T-helper 2 cell treated with Interferon-gamma antibody and Interleukin-4, amounts not matched to agents 5 μg/mL and 100 μg/mL, for 36 hours (primary cell): ENCODE results near the gene DDX5.

ENCODE experiments used
- DNase-seq: peaks from one replicate; pipeline ENCODE4 v3.0.0; 2021; ENCODE audit warnings: low spot score
- H3K27ac Mint-ChIP-seq: one replicate; pipeline ENCODE4 v1.8.0; 2021; ENCODE audit warnings: mild to moderate bottlenecking, mixed read lengths
- H3K27me3 Mint-ChIP-seq: one replicate; pipeline ENCODE4 v1.8.0; 2021; ENCODE audit warnings: low read depth, mixed read lengths
- H3K36me3 Mint-ChIP-seq: one replicate; pipeline ENCODE4 v1.8.0; 2021; ENCODE audit warnings: low read depth, mixed read lengths
- H3K4me1 Mint-ChIP-seq: one replicate; pipeline ENCODE4 v1.8.0; 2021; ENCODE audit warnings: low read depth, mixed read lengths
- H3K4me3 Mint-ChIP-seq: one replicate; pipeline ENCODE4 v1.8.0; 2022; ENCODE audit warnings: mild to moderate bottlenecking, moderate library complexity, mixed read lengths
- H3K9me3 Mint-ChIP-seq: one replicate; pipeline ENCODE4 v1.8.0; 2021; ENCODE audit warnings: mixed read lengths

DDX5 gene

DNA sequence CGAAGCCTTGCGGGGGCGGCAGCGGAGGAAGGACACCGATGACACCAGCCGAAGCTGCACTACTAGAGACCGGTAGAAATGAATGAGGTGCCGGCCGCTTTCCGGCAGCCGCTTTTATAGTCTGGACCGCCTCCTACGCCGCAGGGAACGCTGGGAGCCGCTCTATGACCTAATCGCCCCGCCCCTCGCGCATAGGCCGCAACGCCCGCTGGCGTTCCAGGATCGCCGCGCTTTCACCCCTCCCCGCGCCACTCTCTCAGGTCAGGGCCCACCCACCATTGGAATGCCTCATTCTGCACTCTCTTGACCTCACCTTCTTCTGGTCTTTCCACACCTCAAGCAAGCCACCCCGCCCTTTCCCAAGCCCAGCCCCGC, at the start of gene DDX5:
TSS of gene DDX5 (minus strand) at position 89 of the 375 bp plus-strand sequence. CDS start 170 bp downstream, outside the sequence.
- DNase-seq = peak; percentile 97
- Mint-ChIP-seq H3K36me3 (peaks cover 70% of the 10 kb centered on the region), H3K9me3 (no peaks in the 10 kb centered on the region), H3K27ac (peak within 1 kb of the TSS; percentile 99), H3K4me3 (peak within 1 kb of the TSS; percentile 96), H3K27me3 (peaks cover 8% of the 10 kb centered on the region), H3K4me1 (peaks cover 44% of the 10 kb centered on the region)

DNA sequence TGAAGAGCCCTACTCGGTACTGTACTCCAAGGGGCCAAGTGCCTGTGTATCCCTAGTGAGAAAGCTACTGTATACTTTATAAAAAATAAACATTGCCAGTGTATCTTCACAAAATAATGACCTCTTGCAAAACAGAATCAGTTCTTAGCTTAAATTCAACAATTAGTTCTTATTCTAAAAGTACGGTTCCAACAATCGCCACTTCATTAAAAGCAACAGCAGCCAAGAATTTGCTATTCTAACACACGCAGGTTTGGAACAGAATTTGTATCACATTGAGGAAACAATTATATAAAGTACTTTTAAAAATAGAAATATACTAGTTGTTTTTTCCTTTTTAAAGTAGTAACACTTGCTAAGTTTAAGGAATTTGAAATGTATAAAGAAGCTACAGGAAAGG, 49.2 kb upstream of the DDX5 start:
- no peak for DNase-seq
- Mint-ChIP-seq H3K4me3 (no peak overlapping the region), H3K9me3 (no peaks in the 10 kb centered on the region), H3K4me1 (no peaks in the 10 kb centered on the region), H3K27me3 (no peaks in the 10 kb centered on the region), H3K27ac (no peak overlapping the region), H3K36me3 (peaks cover 29% of the 10 kb centered on the region)

DNA sequence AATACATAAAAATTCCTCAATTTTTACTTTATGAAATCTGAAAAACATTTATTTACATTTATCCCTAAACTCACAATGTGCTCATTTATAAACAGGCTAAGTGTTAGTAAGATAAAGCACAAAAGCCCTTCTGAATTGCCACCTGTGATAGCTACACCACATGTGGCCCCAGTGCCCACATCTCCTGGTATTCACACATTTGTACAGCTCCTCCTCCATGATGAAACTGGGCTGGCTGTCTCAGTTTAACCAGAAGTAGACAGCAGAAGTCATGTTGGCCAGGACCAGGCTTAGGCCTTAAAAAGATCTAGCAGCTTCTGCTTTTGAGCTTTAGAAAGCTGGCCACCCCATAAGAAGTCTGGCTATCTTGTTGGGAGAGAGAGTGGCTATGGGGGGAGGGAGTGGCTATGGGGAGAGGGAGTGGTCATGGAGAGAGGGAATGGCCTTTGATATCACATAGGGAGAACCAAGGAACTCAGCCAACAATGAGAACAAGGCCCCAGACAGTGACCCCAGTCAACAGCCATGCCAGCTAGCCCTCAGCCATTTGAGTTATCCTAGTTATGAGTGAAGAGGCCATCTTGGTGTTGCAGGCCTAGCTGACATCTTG, 48.0 kb upstream of the DDX5 start:
- no peak for DNase-seq
- no peaks in the 10 kb centered on the region for H3K9me3 Mint-ChIP-seq
- H3K36me3 Mint-ChIP-seq = peaks cover 33% of the 10 kb centered on the region
- H3K4me3 Mint-ChIP-seq = no peak overlapping the region
- no peak overlapping the region for H3K27ac Mint-ChIP-seq
- H3K4me1 Mint-ChIP-seq = no peaks in the 10 kb centered on the region
- no peaks in the 10 kb centered on the region for H3K27me3 Mint-ChIP-seq

DNA sequence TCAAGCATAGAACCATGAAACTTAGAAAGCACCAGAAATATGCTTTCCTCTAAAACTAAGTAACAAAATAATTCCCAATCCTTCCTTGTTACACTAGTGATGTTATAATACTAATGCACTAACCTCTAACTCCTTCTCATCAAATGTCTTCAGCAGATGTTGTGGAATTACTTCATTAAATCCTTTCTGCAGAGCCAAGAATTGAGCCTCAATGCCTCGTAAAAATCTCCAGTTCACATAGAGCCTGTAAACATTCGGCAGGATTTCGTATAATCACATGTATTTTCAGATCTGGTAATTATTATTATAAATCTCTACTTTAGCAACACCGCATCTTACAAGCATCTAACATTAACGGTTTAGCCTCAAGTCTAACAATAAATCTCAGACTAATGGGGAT, 45.4 kb upstream of the DDX5 start:
- H3K27ac Mint-ChIP-seq = no peak overlapping the region
- H3K4me3 Mint-ChIP-seq = no peak overlapping the region
- DNase-seq = no peak
- peaks cover 36% of the 10 kb centered on the region for H3K36me3 Mint-ChIP-seq
- H3K4me1 Mint-ChIP-seq = no peaks in the 10 kb centered on the region
- no peaks in the 10 kb centered on the region for H3K9me3 Mint-ChIP-seq
- H3K27me3 Mint-ChIP-seq = no peaks in the 10 kb centered on the region

DNA sequence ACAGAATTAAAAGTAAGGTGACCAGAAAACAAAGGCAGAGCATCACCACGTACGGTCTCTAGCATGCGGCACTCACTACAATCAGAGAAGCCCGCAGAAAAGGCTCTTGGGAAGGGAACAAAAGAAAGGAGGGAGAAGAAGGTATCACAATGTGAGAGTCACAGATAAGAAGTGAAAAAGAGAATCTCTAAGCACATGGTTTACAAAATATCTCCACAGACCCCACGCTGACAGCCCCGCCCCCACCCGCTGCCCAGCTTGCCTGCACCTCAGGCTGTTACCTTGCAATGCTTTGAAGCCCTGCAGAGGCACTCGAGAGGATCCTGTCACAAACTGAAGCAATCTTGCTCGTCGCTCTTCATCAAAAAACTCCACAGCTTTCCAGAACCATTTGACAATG, 41.2 kb upstream of the DDX5 start:
- H3K4me3 Mint-ChIP-seq = no peak overlapping the region
- no peaks in the 10 kb centered on the region for H3K9me3 Mint-ChIP-seq

DNA sequence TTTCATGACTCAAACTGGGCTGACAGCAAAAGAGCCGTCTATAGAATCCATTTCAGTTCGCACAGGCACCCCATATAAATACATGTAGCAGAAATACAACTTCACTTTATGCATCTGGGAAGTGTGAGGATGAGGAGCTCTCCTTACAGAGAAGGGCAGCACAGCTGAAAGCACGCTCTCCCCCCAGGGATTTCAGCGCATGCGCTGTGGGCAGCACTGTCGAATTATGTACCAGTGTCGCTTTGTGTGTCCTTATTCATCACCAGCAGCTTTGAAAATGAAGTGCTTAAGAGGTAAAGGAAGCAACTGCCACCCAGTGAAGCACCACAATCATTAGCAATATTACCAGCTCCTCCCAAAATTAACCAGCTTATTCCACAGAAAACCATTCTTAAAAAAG, 40.6 kb upstream of the DDX5 start:
- Mint-ChIP-seq H3K36me3 (peaks cover 24% of the 10 kb centered on the region), H3K4me1 (no peaks in the 10 kb centered on the region), H3K9me3 (no peaks in the 10 kb centered on the region), H3K27ac (no peak overlapping the region), H3K4me3 (no peak overlapping the region), H3K27me3 (no peaks in the 10 kb centered on the region)
- DNase-seq = no peak

More for the DNA sequence above, 41.2 kb upstream of the DDX5 start:
- H3K27ac Mint-ChIP-seq = no peak overlapping the region
- no peaks in the 10 kb centered on the region for H3K27me3 Mint-ChIP-seq
- no peak for DNase-seq
- H3K36me3 Mint-ChIP-seq = peaks cover 21% of the 10 kb centered on the region
- no peaks in the 10 kb centered on the region for H3K4me1 Mint-ChIP-seq

DNA sequence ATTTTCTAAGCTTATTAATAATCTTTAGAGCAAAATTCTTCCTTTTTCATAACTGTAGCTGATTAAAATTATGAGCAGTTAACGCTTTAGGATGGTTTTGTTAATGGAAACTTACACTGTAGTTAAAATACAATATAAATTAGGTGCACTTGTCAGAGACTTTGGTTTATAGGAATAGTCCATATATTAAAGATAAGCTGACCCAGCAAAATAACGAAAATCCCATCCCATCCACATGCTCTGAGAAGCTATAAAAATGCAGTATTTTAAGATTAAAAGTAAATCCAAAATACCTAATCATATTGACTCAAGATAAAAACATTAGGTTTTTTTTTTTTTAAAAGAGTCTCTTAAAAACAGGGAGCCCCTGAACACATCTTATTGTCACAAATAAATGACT, 38.7 kb upstream of the DDX5 start:
- no peaks in the 10 kb centered on the region for H3K27me3 Mint-ChIP-seq
- peaks cover 19% of the 10 kb centered on the region for H3K36me3 Mint-ChIP-seq
- no peaks in the 10 kb centered on the region for H3K9me3 Mint-ChIP-seq
- H3K27ac Mint-ChIP-seq = no peak overlapping the region
- DNase-seq = no peak
- no peaks in the 10 kb centered on the region for H3K4me1 Mint-ChIP-seq
- no peak overlapping the region for H3K4me3 Mint-ChIP-seq

DNA sequence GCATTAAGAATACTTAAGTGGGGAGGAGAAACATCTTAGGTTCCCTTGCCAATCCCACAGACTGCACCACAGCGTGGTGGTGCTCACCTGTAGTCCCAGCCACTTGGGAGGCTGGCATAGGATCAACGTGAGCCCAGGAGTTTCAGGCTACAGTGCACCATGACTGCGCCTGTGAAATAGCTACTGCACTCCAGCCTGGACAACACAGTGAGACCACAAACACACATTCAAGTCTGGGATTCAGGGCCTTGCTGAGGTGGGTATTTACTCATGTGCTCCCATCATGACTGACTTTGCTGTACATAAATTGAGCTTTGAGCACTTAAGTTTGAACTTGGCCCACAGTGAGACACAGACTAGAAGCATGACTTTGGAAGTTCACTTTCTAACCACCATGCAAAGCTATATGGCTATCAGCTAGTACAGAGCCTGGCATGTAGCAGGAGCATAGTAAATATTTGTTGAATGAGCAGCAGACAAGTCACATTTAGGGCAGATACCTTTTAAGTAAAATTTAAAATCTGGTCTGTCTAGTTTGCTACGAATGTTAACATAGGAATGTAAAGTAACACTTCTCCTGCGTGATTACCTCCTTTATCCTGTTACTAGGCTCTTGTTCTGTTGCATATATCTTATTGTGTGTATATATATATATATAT, 34.2 kb upstream of the DDX5 start:
- peaks cover 31% of the 10 kb centered on the region for H3K36me3 Mint-ChIP-seq
- no peaks in the 10 kb centered on the region for H3K27me3 Mint-ChIP-seq

DNA sequence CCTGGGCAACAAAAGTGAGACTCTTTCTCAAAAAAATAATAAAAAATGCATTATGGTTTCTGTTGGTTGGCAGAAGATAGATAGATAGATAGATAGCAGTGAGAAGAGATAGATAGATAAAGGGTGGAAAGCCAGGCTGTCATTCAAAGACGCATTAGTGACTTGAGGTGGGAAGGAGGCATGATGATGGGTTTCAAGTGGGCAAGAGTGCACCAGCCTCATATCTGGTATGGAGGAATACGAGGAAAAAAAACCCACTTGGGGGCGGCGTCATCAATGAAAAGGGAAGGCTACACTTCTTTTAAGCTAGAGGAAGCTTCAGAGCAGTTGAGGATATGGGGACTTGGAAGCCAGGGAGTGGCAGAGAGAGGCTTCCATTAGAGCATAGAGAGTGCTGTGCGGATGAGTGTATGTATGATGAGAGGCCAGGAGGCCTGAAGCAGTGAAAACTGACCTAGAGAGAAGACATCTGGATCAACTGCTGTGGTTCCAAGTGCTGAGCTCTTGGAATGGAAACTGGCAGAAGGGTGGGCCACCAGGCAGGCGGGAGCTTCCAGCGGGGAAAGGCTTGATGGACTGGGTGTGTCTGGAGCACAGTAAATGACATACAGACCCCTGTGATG, 32.5 kb upstream of the DDX5 start:
- Mint-ChIP-seq H3K27ac (no peak overlapping the region), H3K36me3 (peaks cover 41% of the 10 kb centered on the region), H3K4me1 (peaks cover 3% of the 10 kb centered on the region)

More for the DNA sequence above, 34.2 kb upstream of the DDX5 start:
- no peak for DNase-seq
- H3K9me3 Mint-ChIP-seq = no peaks in the 10 kb centered on the region
- no peaks in the 10 kb centered on the region for H3K4me1 Mint-ChIP-seq
- H3K27ac Mint-ChIP-seq = no peak overlapping the region
- H3K4me3 Mint-ChIP-seq = no peak overlapping the region

DNA sequence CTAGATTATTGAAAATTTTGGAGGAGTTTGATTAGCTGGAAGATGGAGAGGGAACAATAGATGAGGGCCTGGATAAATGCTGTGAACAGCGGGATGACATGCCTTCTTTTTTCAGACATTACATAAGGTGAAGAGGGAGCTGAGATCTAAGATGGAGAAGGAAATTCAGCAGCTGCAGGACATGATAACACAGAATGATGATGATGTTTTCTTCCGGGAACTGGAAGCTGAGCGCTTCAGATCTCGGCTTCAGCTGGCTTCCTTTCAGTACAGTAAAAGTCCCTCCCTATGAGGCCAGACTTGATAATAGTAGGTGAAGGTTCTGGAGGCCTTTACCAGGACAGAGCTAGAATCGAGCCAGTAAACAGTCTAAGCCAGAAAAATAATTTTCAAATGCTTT, 31.4 kb upstream of the DDX5 start:
- peaks cover 49% of the 10 kb centered on the region for H3K36me3 Mint-ChIP-seq
- no peaks in the 10 kb centered on the region for H3K9me3 Mint-ChIP-seq
- H3K27me3 Mint-ChIP-seq = no peaks in the 10 kb centered on the region
- no peak for DNase-seq
- no peak overlapping the region for H3K4me3 Mint-ChIP-seq
- H3K27ac Mint-ChIP-seq = no peak overlapping the region
- peaks cover 3% of the 10 kb centered on the region for H3K4me1 Mint-ChIP-seq

More for the DNA sequence above, 32.5 kb upstream of the DDX5 start:
- Mint-ChIP-seq H3K9me3 (no peaks in the 10 kb centered on the region), H3K27me3 (no peaks in the 10 kb centered on the region), H3K4me3 (no peak overlapping the region)
- no peak for DNase-seq

DNA sequence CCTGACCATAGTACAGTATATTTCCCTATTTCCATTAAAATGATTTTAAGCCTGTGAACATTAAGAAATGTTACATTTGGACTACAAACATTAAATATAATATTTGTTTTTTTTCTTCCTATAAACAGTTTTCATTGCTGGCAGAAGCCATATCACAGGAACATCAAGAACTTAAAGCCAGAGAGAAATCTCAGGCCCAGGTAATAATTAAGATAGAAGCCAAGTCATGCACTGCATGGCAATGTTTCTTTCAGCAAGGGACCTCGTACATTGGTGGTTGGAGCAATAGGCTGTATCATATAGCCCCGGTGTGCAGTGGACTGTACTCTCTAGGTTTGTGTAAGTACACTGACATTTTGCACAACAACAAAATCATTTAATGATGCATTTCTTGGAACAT, 30.8 kb upstream of the DDX5 start:
- Mint-ChIP-seq H3K4me3 (no peak overlapping the region), H3K27ac (no peak overlapping the region), H3K36me3 (peaks cover 51% of the 10 kb centered on the region), H3K4me1 (peaks cover 3% of the 10 kb centered on the region), H3K9me3 (no peaks in the 10 kb centered on the region), H3K27me3 (no peaks in the 10 kb centered on the region)
- no peak for DNase-seq

DNA sequence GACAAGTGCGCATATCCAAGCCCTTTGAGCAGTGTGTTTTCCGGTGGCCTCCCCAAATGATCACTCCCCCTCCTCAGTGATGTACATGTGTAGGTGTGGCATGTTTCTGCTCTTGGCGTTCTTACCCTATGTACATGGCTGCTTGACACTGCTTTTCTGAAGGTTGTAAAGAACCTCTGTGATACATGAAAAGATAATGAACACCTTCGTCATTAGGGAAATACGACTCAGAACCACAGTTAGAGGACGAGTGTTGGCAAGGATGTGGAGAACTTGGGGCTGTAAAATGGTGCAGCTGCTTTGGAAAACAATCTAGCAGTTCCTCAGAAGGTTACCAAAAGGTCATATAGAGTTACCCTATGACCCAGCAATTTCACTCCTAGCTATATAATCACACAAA, 29.3 kb upstream of the DDX5 start:
- H3K4me3 Mint-ChIP-seq = no peak overlapping the region
- peaks cover 57% of the 10 kb centered on the region for H3K36me3 Mint-ChIP-seq
- no peaks in the 10 kb centered on the region for H3K9me3 Mint-ChIP-seq
- H3K27ac Mint-ChIP-seq = no peak overlapping the region
- no peaks in the 10 kb centered on the region for H3K27me3 Mint-ChIP-seq
- peaks cover 3% of the 10 kb centered on the region for H3K4me1 Mint-ChIP-seq
- DNase-seq = no peak

DNA sequence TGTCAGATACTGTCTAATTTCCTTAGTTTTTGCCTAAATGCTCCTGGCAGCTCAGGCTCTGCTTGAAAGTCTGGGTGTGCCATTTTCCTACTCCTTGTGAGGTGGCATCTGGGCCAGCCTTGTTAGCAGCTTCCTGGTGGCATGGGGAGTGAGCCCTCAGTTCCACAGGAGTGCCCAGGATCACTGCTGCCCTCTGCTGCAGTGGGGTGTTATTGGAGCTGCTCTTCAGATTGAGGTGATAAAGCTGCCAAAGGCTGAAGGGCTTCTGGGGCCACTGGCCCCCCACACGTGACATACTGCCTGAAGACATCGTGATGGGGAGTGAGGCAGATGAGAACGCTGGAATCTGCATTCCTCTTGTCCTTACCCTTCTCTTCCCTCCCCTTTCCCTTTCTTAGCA, 28.1 kb upstream of the DDX5 start:
- Mint-ChIP-seq H3K27ac (no peak overlapping the region), H3K9me3 (no peaks in the 10 kb centered on the region), H3K27me3 (no peaks in the 10 kb centered on the region), H3K4me1 (peaks cover 3% of the 10 kb centered on the region), H3K36me3 (peaks cover 62% of the 10 kb centered on the region), H3K4me3 (no peak overlapping the region)
- no peak for DNase-seq

DNA sequence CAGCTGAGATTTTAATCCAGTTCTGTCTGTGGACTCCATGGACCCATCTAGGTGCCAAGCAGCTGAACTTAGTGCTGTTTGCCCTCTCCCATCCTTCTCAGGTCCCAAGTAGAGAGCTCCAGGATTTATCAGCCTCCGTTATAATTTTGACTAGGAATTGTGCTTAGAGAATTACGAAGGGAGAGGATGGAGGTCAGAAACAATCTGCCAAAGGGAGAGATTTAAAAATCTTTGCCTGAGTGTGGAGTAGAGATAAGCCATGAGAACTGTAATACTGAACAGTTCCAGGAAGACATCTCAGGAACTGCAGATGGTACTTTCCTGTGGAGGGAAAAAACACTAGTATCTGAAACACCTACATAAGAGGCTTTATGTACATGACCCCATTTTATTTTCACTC, 27.7 kb upstream of the DDX5 start:
- no peak overlapping the region for H3K4me3 Mint-ChIP-seq
- no peaks in the 10 kb centered on the region for H3K9me3 Mint-ChIP-seq
- H3K4me1 Mint-ChIP-seq = peaks cover 3% of the 10 kb centered on the region
- no peak for DNase-seq
- peaks cover 63% of the 10 kb centered on the region for H3K36me3 Mint-ChIP-seq
- no peak overlapping the region for H3K27ac Mint-ChIP-seq
- no peaks in the 10 kb centered on the region for H3K27me3 Mint-ChIP-seq
